T47D (cell line): Measurements from ENCODE around the gene MIDN.
A peak's percentile ranks its signal among the peaks of the same experiment; 100 is the strongest.

ENCODE experiments used
- DNase-seq, 2 experiments: peaks; one replicate each; pipeline versions ENCODE4 v3.0.0 to v3.0.0-alpha.2; 2011 to 2012; ENCODE audit warnings: low read depth in 1 of 2, low spot score in 1 of 2
- JUND ChIP-seq: IDR thresholded peaks from 2 replicates; pipeline ENCODE4 v1.6.1; 2012; ENCODE audit warnings: low read depth
- in situ Hi-C: cut with HindIII; loops from 2 replicates; pipeline ENCODE4 v1.10.0; 2016; ENCODE audit warnings: low sequenced_read_pairs, low pct_unique_long_range_greater_than_20kb

Gene MIDN

GRCh38 chr19:1214862-1215731 is 33.3 kb upstream of the MIDN start:
- in situ Hi-C loops: no loop called here
- no peak for TF ChIP-seq JUND
- DNase-seq: no peak

- TF ChIP-seq JUND: no peak
- no peak for DNase-seq
- in situ Hi-C loops: no loop called here
These were observed 31.6 kb upstream of the MIDN start for GRCh38 chr19:1216756-1217155.

GRCh38 chr19:1217366-1217765 is 31.0 kb upstream of the MIDN start:
- DNase-seq: no peak
- in situ Hi-C loops: no loop called here
- TF ChIP-seq JUND: no peak

- no peak for TF ChIP-seq JUND
These were observed 29.4 kb upstream of the MIDN start for GRCh38 chr19:1218751-1219567.

DNA sequence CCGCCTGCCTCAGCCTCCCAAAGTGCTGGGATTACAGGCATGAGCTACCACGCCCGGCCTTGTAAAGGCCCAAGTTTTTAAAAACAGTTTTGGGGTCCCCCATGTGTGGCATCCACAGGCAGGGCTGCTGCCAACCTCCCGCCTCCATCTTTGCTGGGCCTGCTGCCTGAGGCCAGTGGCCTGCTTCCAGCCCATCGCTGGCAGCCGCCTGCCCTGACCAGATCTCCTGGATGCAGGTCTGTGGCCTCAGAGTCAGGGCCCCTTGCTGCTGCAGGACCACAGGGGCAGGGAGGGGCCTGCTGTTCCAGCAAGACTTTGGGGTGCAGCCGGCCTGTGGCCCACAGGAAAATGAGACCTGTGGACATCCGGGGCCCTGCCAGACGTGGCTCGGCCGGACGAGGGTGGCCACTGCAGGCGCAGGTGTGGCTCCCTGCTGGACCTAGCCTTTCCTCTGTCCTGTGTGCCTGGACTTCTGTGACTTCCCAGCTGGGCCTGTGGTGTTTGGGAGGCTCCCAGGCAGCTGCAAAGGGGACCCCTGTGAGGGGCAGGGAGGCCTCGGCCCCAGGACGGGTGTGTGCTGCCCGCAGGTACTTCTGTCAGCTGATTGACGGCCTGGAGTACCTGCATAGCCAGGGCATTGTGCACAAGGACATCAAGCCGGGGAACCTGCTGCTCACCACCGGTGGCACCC is 28.5 kb upstream of the MIDN start:
- no peak for DNase-seq
- in situ Hi-C loops: no loop called here
- TF ChIP-seq JUND: no peak

More at GRCh38 chr19:1218751-1219567, 29.4 kb upstream of the MIDN start:
- in situ Hi-C loops: no loop called here
- DNase-seq: no peak

DNA sequence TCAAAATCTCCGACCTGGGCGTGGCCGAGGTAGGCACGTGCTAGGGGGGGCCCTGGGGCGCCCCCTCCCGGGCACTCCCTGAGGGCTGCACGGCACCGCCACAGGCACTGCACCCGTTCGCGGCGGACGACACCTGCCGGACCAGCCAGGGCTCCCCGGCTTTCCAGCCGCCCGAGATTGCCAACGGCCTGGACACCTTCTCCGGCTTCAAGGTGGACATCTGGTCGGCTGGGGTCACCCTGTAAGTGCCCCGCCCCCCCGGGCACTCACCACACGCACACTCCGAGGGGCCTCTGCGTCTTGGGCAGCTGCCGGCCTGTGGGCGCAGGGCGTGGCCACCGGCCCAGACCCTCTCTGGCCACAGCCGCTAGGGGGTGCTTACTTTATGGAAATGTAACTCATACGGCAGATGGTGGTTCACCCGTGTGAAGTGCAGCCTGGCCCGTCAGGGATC is 27.9 kb upstream of the MIDN start:
- no peak for DNase-seq
- no peak for TF ChIP-seq JUND
- in situ Hi-C loops: no loop called here

GRCh38 chr19:1220976-1221903 is 27.1 kb upstream of the MIDN start:
- in situ Hi-C loops: no loop called here
- TF ChIP-seq JUND: no peak
- DNase-seq: no peak

DNA sequence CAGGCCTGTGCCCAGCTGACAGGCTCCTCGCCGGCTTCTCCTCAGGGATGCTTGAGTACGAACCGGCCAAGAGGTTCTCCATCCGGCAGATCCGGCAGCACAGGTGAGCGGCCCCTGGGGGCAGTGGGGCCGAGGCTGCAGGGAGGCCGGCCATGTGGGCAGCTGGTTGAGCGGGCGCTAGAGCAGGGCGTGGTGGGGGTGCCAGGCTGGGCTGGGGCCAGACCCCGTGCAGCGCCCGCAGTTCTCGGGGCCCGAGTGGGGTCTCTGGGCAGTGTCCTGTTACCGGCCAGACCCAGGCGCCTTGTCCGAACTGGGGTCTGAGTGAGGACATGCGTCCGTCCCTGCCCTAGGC is 26.5 kb upstream of the MIDN start:
- in situ Hi-C loops: no loop called here
- DNase-seq: no peak

GRCh38 chr19:1222394-1222793 is 26.0 kb upstream of the MIDN start:
- no peak for TF ChIP-seq JUND

More for the DNA sequence above, 26.5 kb upstream of the MIDN start:
- TF ChIP-seq JUND: no peak

GRCh38 chr19:1223018-1223855 is 25.1 kb upstream of the MIDN start:
- no peak for TF ChIP-seq JUND
- peak in 1 of 2 experiments; percentile 69 for DNase-seq
- in situ Hi-C loops: no loop called here

More at GRCh38 chr19:1222394-1222793, 26.0 kb upstream of the MIDN start:
- no peak for DNase-seq
- in situ Hi-C loops: no loop called here
